Dermis microvascular lymphatic vessel endothelial cell (primary cell): Measurements from ENCODE around the gene MC1R. TPM values are rescaled to one million over a fixed set of nuclear protein-coding genes. Genes with fewer than 3 reads are reported as not detected.

Experiments used
- DNase-seq, 2 donors: peaks; one replicate each; pipeline versions ENCODE4 v3.0.0 to v3.0.0-alpha.2; 2010; ENCODE audit warnings: low read depth in 2 of 2
- total RNA-seq: library from RNA; depleted of rRNA; stranded (reverse); fragments of >200 nt; gene quantifications from 2 replicates; pipeline ENCODE4 v1.2.1, GENCODE V29; 2014

The MC1R gene
- total RNA-seq, 1 donor from 2014 or later: 1.0 TPM

DNA sequence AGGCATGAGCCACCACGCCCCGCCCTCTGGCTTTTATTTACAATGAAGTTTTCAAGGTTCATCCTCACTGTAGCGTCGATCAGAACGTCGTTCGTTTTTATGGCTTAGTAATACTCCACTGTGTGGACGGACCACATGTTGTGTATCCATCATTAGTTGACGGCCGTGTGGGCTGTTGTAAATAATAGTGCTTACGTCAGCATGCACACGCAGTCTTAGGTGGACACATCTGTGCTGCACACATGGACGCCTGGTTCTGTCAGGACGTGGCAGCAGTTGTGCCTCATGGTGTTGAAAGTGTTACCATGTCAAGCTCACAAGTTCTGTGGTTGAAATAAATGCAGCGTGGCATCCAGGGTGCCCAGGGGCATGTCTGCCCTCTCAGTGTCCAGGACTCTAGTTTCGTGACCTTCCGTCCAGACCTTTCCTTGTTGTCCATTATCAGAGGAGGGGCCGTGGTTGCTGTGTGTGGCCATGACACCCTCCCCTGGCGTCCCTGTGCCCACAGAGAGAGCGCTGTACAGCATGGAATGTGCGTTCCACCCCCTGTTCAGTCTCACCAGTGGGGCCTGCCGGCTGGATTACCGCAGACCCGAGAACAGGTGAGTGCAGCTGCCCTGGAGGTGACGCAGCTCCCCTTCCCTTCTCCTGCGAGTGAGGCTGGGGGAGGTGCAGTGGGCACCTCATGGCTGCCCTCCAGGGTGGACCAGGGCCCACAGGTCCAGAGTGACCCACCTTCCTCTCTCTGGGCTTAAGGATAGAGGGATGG is 23.0 kb upstream of the MC1R start:
- DNase-seq: no peak

DNA sequence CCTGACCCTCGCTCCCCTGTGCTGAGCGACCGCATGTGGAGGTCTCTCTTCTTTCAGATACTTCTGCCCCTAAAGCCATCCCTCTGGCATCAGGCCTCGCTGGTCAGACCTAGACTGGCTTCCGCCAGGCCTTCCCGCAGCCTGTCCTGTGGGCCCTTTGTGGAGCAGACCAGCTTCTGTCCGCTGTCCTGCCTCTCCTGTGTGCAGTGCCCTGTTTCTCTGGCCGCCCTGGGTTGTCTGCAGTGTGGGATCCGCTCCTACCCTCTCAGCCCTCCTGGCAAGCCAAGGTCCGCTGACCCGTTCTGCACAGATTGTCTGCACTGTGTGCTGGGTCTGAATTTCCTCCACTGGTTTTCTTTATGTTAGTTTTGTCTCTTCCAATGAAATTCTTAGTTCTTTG is 21.5 kb upstream of the MC1R start:
- DNase-seq: no peak

DNA sequence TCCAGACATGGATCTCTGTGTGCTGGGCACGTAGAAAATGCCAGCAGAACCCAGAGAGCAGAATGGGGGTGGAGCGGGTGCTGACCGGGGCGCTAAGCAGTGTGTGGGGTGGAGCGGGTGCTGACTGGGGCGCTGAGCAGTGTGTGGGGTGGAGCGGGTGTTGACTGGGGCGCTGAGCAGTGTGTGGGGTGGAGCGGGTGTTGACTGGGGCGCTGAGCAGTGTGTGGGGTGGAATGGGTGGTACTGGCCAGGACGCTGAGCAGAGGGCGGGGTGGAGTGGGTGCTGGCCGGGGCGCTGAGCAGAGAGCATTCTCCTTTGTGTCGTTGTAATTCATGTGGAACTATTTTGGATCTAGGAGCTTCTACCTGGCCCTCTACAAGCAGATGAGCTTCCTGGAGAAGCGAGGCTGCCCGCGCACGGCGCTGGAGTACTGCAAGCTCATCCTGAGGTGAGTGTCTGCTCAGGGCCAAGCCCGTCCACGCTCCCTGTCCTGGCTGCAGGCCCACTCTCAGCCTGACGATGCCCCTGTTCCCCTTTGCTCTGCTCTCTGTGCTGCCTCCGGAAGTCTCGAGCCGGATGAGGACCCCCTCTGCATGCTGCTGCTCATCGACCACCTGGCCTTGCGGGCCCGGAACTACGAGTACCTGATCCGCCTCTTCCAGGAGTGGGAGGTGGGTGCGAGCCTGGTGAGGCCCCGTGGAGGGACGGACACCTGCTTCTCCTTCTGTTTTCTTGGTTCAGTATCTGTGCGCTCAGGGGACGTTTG is 20.3 kb upstream of the MC1R start:
- no peak for DNase-seq

DNA sequence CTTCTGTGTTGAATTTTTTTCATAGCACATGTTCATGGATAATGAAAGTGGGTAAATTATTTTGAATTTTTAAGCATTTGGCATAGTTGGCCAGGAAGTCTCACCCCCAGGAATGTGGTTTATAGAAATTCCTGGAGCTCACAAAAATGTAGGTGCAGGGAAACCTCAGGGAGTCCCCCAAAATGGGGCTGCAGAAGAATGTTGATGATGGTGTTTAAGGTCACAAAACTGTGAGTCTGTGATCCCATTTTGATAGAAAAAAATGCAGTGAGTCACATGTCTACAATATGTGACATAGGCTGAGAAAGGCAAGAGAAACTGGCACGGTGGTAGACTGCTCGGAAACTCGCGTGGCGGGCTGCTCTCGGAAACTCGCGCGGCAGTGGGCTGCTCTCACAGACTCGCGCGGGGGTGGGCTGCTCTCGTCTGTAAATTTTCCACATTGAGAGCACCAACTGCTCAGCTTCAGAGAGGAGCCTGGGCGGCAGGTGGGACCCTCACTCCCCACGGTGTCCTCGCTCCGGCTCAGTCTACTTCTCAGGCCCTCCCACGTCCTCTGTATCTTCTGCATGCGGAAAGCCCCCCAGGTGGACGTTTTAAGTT is 18.7 kb upstream of the MC1R start:
- DNase-seq: no peak

DNA sequence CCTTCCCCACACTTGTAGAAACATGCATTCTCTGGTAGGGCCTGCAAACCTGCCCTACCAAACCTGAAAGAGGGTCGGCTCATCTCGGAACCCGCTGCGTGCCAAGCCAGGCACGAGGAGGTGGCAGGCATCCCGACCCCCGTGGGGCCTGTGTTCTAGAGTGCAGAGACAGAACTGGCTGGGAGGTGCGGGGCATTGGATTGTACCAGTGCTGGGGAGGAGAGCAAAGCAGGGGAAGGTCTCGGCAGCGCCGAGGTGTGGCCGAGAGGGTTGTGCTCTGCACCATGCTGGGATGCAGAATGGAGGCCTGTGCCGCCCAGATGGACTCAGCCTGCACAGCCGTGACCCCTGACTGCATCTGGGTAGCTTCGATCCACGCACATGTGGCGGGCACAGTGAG is 17.8 kb upstream of the MC1R start:
- no peak for DNase-seq

DNA sequence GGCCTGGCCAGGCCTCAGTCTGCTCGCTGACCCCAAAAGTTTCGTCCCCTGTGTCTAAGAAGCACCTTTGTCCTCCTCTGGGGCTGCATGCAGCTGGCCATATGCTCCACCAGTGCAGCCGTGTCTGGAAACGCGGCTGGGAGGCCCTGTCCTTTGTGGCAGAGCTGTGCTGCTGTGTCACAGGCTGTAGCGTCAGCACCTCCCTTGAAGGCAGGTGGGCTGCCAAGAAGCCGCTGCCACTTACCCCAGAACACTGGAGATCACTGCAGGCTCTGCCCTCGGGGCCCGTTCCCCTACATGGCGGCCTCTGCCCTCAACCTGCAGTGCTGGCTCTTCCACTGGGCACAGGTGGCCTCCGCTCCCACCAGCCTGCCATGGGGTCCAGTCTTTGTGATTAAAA is 15.7 kb upstream of the MC1R start:
- DNase-seq: no peak

DNA sequence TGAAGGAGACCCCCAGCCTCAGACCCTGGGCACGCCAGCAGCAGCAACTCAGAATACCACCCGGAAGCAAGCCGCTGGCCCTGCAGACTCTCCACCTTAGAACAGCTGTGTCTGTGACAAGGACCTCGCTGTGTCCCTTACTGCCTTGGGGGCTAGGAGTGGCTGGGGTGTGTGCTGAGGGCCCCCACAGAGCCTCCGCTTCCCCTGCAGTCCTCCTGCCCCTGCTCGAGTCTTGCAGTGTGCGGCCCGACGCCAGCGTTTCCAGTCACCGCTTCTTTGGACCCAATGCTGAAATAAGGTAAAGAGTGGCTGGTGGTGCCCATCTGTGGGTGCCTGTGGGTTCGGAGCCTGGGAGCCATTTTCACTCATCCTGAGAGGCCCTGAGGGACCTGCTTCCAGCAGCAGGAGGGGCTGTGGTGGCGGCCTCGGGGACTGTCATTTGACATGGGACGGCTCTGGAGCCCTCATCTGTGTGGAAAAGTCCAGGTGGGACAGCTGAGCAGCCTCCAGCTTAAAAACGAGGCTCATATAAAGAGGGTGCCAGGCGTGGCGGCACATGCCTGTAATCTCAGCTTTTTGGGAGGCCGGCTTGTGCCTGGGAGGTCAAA is 14.7 kb upstream of the MC1R start:
- no peak for DNase-seq

DNA sequence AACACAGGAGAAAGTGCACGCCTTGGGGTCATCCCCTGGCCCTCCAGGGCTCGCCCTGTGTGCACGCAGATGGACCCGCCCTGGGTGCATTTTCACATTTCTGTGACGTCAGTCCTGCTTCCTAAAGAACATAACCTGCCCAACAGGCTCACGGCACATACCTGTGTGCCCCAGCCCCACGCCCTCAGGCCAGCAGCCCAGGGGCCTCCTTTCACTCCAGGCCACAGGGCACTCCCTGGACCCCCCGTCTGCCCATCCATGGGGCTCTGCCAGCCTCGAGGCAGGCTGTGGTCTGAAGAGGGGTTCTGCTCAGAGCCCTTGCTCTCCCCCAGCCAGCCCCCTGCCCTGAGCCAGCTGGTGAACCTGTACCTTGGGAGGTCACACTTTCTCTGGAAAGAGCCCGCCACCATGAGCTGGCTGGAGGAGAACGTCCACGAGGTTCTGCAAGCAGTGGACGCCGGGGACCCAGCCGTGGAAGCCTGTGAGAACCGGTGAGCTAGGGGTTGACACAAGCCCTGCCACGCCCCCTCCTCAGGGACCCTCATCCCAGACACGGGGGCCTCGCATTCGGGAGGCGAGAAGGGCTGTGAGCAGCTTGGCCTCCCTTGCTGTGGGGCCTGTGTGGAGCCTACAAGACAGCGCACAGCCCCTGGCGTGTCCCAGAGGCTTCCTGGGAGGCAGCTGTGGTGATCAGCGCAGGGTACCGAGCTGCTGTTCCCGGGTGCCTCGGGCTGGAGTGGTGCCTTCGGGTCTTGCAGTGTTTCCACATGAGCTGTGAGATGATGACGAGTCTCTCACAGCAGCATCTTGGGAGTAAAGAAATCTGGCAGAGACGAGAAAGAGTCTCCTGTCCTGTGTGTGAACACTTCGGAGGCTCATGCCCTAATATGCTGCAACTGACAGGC is 13.8 kb upstream of the MC1R start:
- DNase-seq: no peak

DNA sequence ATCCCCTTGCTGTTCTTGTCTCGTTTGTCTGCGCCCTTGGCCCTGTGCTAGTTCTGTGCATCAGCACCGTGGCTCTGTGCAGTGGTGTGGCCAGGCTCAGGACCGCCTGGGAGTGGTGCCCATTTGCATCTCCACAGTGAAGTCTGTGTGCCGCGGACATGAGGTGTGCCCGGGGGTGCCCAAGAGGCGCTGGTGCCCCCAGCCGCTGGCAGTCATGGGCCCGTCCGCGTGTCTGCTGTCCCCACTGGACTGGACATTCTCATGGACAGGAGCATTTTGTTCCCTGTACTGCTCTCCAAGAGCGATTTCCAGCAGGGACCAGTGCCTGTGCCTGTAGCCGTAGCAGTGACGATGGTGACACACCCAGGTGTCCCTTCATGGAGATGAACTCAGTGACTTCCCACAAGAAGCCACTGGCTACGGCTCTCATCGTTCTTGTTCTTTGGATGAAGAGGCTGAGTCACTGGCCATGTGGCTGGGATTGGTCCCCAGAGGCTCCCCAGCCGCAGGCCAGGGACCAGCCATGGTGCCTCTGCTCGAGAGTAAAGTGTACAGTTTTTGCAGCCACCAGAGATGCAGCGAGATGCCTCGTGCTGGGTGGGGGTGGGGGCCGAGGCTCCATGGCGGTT is 13.0 kb upstream of the MC1R start:
- no peak for DNase-seq

DNA sequence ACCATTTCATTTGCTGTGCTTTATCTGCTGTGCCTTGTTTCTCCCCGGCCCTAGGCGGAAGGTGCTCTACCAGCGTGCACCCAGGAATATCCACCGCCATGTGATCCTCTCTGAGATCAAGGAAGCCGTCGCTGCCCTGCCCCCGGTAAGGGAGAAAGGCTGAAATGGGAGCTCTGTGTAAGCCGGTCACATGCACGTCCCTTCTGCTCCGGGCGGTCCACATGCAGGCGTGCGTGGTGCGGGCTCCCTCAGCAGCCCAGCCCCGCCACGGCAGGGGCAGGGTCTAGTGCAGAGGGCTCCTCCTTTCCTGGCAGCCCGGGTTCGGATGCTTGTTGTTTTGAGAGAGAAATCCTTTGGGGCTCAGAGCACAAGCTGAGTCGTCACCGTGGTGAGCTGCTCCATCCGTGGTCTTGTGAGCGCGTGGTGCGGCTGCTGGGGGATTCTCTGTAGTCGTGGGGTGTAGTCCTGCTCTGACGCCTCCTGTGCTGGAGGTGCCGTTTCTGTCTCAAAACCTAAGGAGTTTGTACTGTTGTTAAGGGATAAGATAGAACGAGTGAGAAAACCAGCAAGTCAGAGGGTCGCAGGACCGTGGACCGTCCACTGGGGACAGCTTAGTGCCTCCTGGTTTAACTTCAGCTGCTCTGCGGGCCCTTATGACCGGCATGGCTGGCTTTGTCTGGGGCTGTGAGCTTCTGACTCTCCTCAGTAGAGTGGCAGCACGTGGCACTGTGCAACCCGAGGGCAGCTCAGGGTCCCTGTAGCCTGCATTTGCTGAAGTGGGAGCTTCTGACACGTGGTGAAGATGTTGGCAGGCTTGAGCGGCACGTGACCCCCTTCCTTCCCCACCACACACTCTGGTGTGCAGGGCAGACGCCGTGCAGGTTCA is 12.3 kb upstream of the MC1R start:
- DNase-seq: no peak

DNA sequence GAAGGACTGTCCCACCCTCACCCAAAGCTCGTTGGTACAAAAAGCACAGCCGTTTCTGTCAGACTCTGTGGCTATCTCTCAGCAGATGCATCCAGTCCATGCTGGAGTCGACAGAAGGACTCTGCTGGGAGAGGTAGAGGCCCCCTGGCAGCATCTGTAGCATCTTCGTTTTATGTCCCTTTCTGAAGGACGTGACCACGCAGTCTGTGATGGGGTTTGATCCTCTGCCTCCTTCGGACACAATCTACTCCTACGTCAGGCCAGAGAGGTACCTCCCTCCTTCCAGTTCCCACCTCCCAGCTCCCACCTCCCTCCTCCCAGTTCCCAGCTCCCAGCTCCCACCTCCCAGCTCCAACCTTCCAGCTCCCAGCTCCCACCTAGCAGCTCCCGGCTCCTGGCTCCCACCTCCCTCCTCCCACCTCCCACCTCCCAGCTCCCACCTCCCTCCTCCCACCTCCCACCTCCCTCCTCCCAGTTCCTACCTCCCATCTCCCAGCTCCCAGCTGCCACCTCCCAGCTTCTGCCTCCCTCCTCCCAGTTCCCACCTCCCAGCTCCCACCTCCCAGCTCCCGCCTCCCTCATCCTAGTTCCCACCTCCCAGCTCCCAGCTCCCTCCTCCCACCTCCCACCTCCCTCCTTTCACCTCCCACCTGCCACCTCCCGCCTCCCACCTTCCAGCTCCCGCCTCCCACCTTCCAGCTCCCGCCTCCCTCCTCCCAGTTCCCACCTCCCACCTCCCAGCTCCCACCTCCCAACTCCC is 11.4 kb upstream of the MC1R start:
- no peak for DNase-seq

DNA sequence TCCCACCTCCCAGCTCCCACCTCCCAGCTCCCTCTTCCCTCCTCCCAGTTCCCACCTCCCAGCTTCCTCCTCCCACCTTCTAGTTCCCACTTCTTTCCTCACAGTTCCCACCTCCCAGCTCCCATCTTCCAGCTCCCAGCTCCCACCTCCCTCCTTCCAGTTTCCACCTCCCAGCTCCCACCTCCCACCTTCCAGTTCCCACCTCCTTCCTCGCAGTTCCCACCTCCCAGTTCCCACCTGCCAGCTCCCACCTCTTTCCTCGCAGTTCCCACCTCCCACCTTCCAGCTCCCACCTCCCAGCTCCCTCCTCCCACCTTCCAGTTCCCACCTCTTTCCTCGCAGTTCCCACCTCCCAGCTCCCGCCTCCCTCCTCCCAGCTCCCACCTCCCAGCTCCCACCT is 10.4 kb upstream of the MC1R start:
- no peak for DNase-seq

DNA sequence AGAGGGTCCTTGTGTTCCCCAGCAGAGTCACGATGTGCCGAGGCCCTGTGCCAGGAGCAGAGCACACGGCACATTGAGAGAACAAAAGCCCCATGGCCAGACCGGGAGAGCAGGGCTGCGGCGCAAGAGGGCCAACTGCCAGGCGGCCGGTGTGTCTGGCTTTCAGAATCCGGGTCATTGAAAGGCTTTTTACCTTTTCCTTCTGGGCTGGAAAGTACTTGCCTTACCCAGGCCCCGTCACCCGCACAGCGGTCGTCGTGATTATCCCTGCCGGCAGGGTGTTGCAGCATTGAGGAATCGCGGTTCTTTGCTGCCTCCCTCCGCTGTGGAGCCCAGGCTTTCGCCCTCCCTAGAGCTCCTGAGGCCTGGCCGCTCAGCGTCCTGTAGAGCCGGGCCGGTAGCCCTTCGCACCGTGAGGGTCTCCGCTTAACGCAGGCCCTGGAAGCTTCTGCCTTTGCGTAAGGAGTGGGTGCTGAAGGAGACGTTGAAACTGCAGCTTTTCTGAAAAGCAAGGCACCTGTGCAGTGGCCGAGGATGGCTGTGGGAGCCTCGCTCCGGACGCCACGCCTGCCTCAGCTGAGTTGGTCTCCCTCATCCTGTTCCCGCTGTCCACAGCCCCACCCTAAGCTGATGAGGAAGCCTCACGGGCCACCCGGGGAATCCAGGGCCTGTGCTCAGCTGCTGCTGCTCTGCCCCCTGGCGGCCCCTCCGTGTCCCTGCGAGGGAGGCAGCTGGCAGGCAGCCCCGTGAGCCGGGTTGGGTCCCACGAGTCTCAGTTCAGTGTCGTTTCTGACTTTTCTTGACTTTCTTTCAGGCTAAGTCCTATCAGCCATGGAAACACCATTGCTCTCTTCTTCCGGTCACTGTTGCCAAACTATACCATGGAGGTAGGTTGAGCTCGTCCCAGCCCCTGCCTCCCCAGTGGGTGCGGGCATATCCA is 8.6 kb upstream of the MC1R start:
- peak; percentile 56 to 74 for DNase-seq

DNA sequence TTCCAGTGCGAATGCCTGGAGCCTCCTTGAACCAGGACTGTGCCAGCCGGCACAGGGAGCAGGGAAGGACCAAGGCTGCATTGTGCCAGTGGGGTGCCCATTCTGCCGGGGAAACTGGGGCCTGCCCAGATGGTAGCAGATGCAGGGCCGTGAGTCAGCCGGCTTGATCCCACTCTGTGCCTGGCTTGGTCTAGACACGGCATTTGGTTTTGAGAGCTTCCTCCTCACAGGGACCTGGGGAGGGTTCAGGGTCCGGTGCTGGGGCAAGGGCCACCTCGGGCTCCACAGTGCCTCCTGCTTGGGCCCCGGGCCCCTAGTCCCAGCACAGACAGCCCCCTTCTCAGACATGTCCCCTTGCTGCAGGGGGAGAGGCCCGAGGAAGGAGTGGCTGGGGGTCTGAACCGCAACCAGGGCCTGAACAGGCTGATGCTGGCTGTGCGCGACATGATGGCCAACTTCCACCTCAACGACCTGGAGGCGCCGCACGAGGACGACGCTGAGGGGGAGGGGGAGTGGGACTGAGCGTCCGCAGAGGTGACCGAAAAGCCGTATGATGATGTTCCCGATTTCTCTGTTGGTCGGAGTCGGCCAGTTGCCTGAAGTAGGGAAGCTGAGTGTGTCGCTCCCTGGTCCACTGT is 7.8 kb upstream of the MC1R start:
- no peak for DNase-seq

DNA sequence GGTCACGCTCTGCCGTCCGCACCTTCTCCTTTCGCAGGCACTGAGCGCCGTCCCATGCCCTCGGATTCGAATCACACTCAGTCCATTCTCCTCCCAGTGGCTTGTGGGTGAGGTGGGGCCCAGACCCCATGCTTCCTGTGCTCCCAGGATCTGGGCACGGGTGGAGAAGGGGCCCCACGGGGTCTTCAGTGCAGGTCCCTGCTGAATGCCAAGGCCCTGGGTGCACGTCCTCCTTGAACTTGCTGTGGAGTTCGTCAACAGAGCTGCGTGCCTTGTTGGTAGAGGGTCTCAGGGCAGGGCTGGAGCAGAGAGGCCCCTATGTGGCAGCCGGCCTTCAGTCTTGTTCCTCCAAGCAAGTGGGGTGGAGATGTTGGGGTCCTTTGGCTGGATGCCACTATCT is 7.3 kb upstream of the MC1R start:
- DNase-seq: no peak

DNA sequence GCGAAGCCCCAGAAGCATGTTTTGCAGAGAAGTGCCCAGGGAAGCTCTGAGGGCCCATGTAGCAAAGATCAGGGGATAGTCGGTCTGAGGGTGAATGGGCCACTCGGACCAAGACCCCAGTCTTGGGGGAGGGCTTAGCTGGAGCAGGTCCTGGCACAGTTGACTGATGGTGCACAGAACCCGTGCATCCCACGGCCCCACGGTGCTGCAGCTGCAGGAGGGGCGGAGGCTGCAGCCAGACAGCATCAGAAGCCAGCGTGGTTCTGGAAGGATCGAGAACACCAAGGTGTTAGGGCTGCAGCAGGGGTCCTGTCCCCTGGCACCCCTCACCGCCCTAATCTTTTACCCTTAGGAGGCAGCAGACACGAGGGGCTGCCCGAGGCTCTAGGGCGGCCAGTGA is 6.5 kb upstream of the MC1R start:
- no peak for DNase-seq

DNA sequence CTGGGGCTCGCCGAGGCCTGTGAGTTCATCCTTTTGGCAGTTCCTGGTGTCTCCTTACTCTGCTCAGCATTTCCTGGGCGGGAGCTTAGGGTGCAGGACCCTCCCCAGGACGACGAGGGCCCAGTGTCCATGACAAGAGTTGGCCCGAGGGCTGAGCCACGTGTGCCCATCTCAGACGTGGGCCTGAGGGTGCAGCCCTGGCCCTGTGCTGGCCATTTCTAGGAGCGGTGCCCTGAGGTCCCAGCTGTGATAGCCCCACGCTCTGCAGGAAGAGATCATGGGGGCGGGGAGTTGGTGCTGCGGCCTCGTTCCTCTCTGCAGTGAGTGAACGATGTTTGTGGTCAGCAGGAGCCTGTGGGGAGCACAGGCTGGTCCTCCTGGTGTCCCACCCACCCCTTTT is 6.0 kb upstream of the MC1R start:
- no peak for DNase-seq
